ENCODE results near the gene STXBP6.

DNA sequence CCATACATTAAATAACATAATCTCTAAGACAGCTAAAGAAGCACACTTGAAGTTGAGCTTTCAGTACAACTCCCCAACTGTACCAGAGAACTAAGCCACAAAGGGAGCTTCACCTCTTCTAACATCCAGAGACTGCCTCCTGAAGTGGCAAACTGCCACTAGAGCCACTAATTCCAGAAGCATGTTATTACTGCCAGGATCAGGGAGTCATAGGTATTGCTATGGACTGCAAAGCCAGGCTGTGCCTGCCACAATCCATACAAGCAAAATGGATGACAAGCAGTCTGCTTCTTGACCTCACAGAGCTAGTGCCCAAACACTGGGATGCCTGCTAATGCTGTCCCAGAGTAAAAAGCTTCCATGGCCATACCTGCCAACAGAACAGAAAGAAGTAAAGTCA lies 160.1 kb downstream of the STXBP6 start:
- TF ChIP-seq CTCF (conservative IDR thresholded peaks at IDR 0.05; ENCODE audit: low read depth in 2 of 2) (no peak), CREB1 (CRISPR knock-in tag; IDR thresholded peaks at IDR 0.05; ENCODE audit: low read depth) (no peak), EZH2phosphoT487 (IDR thresholded peaks at IDR 0.05; ENCODE audit: unreplicated experiment) (no peak), JUNB (IDR thresholded peaks at IDR 0.05; ENCODE audit: unreplicated experiment) (no peak), POLR2AphosphoS5 (IDR thresholded peaks at IDR 0.05; ENCODE audit: low read depth) (no peak), STAT1 (IDR thresholded peaks at IDR 0.05; ENCODE audit: unreplicated experiment) (no peak), EZH2 (IDR thresholded peaks at IDR 0.05; ENCODE audit: low read depth, unreplicated experiment) (no peak), NANOG (IDR thresholded peaks at IDR 0.05; ENCODE audit: borderline replicate concordance) (no peak), ZNF114 (CRISPR knock-in tag; IDR thresholded peaks at IDR 0.05) (no peak), ZNF331 (CRISPR knock-in tag; IDR thresholded peaks at IDR 0.05; ENCODE audit: low read depth) (no peak)
- TF ChIP-seq, protein P1, sequence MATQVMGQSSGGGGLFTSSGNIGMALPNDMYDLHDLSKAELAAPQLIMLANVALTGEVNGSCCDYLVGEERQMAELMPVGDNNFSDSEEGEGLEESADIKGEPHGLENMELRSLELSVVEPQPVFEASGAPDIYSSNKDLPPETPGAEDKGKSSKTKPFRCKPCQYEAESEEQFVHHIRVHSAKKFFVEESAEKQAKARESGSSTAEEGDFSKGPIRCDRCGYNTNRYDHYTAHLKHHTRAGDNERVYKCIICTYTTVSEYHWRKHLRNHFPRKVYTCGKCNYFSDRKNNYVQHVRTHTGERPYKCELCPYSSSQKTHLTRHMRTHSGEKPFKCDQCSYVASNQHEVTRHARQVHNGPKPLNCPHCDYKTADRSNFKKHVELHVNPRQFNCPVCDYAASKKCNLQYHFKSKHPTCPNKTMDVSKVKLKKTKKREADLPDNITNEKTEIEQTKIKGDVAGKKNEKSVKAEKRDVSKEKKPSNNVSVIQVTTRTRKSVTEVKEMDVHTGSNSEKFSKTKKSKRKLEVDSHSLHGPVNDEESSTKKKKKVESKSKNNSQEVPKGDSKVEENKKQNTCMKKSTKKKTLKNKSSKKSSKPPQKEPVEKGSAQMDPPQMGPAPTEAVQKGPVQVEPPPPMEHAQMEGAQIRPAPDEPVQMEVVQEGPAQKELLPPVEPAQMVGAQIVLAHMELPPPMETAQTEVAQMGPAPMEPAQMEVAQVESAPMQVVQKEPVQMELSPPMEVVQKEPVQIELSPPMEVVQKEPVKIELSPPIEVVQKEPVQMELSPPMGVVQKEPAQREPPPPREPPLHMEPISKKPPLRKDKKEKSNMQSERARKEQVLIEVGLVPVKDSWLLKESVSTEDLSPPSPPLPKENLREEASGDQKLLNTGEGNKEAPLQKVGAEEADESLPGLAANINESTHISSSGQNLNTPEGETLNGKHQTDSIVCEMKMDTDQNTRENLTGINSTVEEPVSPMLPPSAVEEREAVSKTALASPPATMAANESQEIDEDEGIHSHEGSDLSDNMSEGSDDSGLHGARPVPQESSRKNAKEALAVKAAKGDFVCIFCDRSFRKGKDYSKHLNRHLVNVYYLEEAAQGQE (IDR thresholded peaks at IDR 0.05; ENCODE audit: unreplicated experiment), result no peak
- TF ChIP-seq, protein P2, sequence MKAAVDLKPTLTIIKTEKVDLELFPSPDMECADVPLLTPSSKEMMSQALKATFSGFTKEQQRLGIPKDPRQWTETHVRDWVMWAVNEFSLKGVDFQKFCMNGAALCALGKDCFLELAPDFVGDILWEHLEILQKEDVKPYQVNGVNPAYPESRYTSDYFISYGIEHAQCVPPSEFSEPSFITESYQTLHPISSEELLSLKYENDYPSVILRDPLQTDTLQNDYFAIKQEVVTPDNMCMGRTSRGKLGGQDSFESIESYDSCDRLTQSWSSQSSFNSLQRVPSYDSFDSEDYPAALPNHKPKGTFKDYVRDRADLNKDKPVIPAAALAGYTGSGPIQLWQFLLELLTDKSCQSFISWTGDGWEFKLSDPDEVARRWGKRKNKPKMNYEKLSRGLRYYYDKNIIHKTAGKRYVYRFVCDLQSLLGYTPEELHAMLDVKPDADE (IDR thresholded peaks at IDR 0.05), result no peak

Data from GM23338 (cell line).